ENCODE results near the gene GDE1. TPM values are rescaled to one million over a fixed set of nuclear protein-coding genes. Genes with fewer than 3 reads are reported as not detected.

GDE1 gene
- total and polyA plus RNA-seq, 9 of the 15 experiments (the other 6 are each of a cell fraction or from before 2014, with no cell fraction given): 18.8 to 40.5 (median 22.3) TPM

- TF ChIP-seq ZNF318 (IDR thresholded peaks at IDR 0.05; ENCODE audit: borderline replicate concordance in 1 of 2, low read depth in 1 of 2) (no peak), KAT7 (CRISPR knock-in tag; IDR thresholded peaks at IDR 0.05; ENCODE audit: borderline replicate concordance) (peak; percentile 95), TFAP4 (CRISPR knock-in tag; IDR thresholded peaks at IDR 0.05; ENCODE audit: borderline replicate concordance) (peak; percentile 51; the same call in 1 of the 2 replicates), SP1 (CRISPR knock-in tag; IDR thresholded peaks at IDR 0.05) (peak; percentile 13; the same call in 1 of the 2 replicates), E2F1 (CRISPR knock-in tag; IDR thresholded peaks at IDR 0.05) (0 out of 2 replicates have a peak, but pooled peaks have one; percentile 5), MAZ (CRISPR knock-in tag; conservative IDR thresholded peaks at IDR 0.05 in 1 of 2, IDR thresholded peaks at IDR 0.05 in 1 of 2) (peak; percentile 57 to 70), RBBP5 (IDR thresholded peaks at IDR 0.05; ENCODE audit: borderline replicate concordance, insufficient read depth, low read length, poor library complexity, severe bottlenecking) (peak; percentile 56), TRIM28 (IDR thresholded peaks at IDR 0.05) (0 out of 2 replicates have a peak, but pooled peaks have one; percentile 22), GABPB1 (CRISPR knock-in tag; IDR thresholded peaks at IDR 0.05) (peak; percentile 13; the same call in 1 of the 2 replicates), POLR2H (tag; IDR thresholded peaks at IDR 0.05; ENCODE audit: low read depth) (no peak), HDAC1 (IDR thresholded peaks at IDR 0.05) (peak in 1 of 2 experiments; percentile 64; a peak in 2 of 4 replicates), TBP (optimal IDR thresholded peaks at IDR 0.05; ENCODE audit: low read depth, low read length) (peak; percentile 73), BRF1 (IDR thresholded peaks at IDR 0.05; ENCODE audit: borderline replicate concordance, extremely low read depth, insufficient read length) (no peak), POLR2AphosphoS5 (IDR thresholded peaks at IDR 0.05; ENCODE audit: control insufficient read depth, insufficient read depth, low read depth, low read length) (peak; percentile 51; the same call in 1 of the 2 replicates), MBD2 (IDR thresholded peaks at IDR 0.05; ENCODE audit: borderline replicate concordance, low read depth) (peak; percentile 38; the same call in 1 of the 2 replicates)
Observed at GRCh38 chr16:19521471-19522396, at the start of gene GDE1 (continued).
